EH (cell line): ENCODE results near the gene HPSE.
"Not testable (repeated sequence)": the region's sequence is repeated elsewhere in the genome, so short reads cannot be mapped to it uniquely, and the experiment has no call there.

ENCODE experiments used
- DNase-seq: peaks from one replicate; pipeline ENCODE4 v3.0.0-alpha.2; 2015; ENCODE audit warnings: low read depth

Gene HPSE

DNA sequence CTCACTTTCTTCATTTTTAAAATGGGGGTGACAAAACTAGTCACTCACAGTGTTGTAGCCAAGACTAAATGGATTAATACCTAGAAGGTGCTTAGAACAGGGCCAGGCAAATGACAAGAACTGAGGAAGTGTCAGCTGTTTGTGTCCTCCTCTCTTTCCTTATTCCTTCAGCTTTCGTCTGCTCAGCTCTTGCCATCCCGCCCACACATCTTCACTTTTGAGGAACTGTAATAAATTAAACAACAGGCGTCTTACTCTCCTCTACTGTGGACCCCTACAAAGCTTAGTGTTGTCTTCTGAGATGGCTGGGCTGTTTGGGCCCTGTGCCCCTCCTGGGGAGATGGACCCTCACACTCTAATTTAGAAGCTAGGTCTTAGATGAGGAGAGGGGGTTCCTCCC is 2.7 kb downstream of the HPSE start:
- no peak for DNase-seq

DNA sequence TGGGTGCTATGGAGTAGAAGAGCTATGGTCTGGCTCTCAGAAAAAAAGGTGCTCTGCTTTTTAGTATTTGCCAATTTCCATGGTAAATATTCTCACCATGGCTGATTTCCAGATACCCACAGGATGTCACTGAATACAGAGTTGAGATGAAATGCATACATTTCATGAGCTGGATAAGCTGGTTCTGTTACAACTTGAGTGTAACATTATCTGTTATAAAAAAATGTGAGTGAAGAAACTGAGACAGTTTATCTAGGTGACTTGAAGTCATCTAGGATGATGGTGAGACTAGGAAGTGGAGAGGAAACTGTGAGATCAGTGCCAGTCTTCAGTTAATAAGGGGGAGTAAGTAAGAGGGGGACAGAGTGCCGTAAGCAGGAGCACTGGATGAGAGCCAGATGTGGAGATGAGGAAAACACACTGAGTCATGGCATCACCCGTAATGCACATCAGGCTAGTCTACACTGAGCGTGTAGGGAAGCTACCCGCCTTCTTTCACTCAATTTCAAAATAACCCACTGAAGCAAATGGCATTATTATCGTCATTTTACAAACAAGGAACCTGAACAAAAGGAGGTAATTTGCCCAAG is 5.0 kb downstream of the HPSE start:
- peak; percentile 30 for DNase-seq

DNA sequence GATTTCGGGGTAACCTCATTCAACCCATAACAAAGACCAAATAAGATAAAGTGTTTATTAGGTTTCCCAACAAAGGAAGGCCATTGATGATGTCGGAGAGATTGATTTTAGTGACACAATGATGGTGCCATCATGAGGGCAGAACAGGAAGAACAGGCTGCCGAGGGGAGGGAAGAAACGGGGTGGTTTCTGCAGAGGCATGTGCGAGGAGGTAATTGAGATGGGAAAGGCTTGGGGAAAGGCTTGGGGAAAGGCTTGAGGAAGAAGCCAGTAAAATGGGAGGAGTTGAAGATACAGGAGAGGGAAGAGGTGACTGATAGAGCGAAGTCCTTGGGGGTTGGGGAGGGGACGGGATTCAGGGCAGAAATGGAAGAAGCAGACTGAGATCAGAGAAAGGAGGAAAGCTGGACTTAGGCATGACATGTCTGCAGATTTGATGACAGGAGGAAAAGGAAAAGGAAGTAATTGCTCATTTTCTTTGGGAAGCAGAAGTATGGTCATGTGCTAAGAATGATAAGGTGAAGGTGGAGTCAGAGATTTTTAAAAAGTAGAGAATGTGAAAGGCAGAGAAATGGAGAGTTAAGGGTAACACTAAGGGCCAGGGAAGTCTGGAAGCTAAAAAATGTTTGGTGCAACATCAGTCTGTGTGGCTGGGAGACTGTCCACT is 6.0 kb downstream of the HPSE start:
- peak; percentile 4 for DNase-seq

DNA sequence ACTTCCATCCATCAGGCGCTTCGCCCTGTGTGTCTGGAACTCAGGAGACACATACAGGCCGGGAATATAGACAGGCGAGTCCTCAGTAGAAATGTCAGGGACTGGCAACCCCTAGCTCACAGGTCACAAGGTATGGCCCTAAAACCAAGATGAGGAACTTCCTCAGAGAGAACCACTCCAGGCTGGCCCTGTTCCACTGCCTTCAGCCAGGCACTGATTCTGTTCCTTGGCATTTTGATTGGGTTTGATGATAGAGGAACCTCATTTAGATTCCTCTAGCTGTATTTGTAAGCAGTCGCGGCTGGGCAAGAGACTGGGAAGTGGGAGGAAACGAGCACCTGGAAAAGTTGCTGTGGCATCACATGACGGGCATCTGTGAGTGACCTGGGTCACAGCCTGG is 8.1 kb downstream of the HPSE start:
- no peak for DNase-seq

DNA sequence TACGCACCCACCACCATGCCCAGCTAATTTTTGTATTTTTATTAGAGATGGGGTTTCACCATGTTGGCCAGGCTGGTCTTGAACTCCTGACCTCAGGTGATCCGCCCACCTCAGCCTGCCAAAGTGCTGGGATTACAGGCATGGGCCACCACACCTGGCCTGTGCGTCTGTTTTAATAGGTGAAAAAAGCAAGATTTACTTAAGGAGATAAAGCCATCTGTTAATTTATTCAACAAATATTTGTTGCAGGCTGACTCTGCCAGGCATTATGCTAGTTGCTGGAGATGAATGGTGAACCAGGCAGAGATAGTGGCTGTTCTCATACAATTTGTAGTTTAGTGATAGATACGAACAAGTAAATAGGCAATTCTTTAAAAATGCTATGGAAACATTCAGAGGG is 9.3 kb downstream of the HPSE start:
- DNase-seq = not testable (repeated sequence)

DNA sequence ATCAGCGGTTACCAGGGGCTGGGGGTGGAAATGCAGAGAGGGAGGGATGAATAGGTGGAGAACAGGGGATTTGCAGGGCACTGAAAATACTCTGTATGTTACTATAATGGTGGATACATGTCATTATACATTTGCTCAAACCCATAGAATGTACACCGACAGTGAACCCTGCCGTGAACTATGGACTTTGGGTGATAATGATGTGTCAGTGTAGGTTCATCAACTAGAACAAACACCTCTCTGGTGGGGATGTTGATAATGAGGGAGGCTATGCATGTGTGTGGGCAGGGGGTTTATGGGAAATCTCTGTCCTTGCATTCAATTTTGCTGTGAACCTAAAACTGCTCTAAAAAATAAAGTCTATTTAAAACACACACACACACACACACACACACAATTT is 11.5 kb downstream of the HPSE start:
- no peak for DNase-seq

DNA sequence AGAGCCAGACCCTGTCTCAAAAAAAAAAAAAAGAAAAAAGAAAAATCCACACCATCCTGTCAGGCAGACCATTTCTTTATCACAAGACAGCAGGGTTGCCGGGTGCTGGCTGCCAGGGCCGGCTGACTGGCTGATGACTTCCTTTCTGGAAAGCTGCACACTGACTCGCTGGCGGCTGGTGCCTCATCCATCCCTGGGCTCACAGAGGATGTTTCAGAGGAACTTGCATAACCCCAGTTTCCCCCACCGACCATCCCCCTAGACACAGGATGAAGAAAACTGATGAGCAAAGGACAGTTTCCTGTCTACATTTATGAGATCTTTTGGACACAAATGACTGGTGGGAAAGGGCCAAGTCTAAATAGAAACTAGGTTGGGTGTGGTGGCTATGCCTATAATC is 14.1 kb downstream of the HPSE start:
- peak; percentile 78 for DNase-seq

DNA sequence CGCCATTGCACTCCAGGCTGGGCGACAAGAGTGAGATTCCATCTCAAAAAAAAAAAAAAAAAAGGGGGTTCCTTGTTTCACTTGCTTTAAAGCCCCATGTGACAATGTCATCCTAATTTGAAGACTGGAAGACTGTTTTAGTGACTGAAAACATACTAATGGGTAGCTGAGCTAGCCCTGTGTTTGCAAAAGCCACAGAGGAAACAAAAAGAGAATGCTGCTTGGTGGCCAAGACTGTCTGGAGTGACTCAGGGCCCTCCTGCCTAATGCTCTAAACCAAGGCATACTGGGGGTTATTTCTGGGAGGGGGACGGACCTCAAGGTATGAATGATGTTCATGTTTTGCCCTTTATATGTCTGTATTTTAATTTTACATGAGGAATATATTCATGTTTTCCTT is 16.0 kb downstream of the HPSE start:
- no peak for DNase-seq

DNA sequence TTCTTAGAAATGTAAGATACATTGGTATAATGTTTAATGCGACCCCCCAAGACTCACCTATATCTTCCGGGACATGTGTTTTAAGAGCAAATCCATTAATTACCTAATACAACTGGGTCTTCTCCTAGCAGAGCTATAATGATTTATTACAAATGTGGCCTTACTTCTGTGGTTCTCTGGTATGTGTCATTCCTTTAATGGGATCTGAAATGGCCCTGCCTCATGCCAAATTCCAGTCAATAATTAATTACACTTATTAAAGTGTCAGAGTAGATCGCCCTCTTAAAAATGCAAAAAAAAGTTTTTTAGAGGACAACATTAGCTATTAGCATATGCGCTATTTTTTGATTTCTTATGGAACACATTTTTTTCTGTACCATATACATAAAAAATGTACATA is 17.0 kb downstream of the HPSE start:
- DNase-seq = no peak

DNA sequence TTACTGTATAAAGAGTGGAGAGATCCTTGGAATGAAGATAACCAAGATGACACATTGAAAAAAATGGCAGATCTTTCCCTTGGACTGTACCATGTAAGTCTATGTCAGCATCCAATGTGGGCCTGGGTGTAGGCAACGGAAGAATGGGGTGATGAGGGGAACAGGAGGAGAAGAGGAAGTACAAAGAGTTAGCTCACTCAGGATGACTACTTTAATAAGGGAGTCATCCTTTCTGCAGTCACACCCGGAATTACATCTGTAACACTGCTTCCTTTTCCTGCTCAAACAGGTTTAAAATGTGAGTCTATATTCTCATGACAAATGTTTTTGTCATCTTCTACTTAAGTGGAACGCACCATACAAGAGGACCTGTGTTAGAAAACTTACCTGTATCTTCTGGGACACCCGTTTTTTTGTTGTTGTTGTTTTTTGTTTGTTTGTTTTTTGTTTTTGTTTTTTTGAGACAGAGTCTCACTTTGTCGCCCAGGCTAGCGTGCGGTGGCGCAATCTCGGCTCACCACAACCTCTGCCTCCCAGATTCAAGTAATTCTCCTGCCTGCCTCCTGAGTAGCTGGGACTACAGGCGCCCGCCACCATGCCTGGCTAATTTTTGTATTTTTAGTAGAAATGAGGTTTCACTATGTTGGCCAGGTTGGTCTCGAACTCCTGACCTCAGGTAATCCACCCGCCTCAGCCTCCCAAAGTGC is 18.0 kb downstream of the HPSE start:
- DNase-seq = no peak

DNA sequence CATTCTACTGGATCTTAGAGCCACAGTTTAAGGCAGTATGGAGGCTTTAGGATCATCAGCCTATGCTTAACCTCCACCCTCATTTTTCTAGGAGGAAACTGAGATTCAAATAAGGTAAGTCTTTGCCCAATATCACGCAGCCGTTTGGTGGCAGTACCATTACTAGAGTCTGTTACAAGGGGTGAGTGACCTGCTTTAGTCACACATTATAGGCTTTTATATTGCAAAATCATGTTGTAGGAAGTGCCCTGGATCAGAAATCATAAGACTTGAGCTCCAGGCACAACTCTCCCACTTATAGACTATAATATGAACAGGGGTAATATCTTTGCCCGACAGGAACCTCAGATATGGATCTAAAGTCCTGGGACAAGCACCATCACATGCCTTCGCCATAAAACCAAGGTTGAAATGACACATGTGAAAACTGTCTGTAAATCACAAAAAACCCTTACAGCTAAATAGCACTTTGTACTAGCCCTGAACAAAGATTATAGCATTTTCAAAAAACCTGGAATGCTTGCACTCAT is 19.2 kb downstream of the HPSE start:
- no peak for DNase-seq

DNA sequence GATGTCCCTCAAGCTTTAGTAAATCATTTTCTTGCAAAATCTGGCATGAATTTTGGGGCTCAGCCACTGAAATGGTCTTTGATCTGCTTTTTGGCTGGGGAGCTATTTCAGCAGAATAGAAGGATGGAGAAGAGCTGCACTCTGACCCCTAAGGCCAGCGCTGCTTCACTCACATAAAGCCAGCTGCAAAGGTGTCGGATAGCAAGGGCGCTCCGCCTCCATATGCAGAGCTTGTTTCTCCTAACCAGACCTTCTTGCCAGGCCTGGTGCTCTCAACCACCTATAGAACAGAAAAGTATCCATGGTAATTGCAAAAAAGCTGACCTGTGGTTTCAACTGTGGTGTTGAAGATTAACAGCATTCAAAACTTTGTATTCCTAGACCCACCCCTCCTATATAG is 26.0 kb downstream of the HPSE start:
- DNase-seq = no peak

DNA sequence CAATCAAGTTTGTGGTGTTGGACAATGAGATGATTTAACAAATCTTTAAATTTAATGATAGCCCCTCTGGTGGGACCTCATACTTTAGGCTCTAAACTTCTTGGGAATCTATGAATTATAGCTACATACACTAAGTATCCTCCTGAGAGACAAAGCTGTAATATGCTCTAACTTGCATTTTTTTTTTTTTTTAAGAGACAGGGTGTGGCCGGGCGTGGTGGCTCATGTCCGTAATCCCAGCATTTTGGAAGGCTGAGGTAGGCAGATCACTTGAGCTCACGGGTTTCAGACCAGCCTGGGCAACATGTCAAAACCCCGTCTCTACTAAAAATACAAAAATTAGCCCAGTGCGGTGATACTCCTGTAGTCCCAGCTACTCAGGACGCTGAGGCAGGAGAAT is 26.7 kb downstream of the HPSE start:
- no peak for DNase-seq

DNA sequence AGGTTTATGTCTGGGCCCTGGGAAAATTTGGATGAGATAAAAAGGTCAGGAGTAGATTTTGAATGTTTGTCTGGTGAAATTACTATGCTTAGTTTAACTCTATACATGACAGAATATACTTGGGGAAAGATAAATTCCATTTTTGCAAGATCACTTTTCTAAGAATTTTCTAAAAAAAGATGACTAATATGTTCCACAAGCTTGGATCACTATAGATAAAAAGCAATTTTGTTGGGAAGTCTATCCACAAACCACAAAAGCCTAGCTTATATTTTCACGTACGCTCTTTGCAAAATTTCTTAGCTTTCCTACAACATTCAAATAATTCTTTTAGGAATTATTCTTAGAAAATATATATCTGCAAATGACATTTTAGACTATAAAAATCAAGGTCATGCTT is 29.5 kb downstream of the HPSE start:
- peak; percentile 11 for DNase-seq

DNA sequence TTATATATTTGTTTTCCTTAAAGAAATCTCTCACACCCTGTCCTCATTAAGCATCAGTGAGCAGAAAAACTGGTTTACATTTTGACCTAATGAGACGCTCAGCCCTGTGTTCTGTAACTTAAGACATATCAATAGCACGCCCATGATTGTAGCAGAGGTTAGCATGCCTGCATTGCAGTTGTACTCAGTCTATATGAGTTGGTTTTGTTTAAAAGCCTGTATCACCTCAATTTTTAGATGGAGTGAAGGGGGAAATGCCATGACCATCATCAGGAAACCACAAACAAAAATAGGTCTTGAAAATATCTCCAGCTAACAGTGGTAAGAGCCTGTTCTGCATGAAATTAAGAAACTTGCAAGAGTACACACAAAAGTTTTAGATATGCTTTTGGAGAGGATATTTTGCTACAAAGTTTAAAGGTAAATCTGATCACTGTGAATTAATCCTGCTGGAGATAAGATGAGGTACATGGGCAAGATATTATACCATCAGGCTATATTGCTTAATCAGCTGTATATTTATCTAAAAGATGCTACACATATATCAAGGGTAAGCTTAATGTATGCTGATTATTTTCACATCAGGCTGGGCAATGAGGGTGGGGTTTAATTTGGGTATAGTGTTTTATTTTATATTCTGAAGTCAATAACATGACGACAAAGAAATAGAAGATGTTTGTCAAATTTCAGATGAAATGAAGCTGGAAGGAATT is 36.9 kb downstream of the HPSE start:
- DNase-seq = no peak

DNA sequence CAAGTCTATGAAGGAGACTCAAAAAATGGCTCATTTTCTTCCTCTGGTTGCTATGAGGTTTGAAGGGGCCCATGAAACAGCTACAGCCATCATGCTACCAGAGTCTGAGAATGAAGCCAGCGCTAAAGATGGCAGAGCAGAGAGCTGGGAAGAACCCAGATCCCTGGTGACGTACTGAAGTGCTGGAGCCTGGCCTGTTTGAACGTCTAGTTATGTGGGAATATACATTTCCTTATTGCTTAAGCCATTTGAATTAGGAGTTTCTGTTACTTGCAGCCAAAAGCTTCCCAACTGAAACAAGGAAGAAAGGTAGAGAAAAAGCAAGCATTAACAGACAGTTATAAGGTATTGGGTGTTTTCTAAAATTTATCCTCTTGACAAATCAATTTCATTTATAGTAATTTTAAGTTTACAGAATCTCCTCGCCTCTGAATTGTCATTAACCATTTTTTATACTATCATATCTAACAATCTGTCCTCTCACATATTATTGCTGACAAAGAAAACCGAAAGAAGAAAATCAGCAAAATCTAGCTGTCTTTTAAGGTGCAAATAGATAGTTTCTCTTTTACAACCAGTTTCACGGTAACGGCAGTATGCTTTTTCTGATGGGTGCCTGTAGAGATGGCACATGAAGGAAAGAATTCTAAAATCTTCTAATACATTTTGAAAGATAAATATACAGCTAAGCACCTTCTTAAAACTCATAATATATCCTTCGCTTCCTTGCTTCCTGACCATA is 41.2 kb downstream of the HPSE start:
- DNase-seq = no peak

DNA sequence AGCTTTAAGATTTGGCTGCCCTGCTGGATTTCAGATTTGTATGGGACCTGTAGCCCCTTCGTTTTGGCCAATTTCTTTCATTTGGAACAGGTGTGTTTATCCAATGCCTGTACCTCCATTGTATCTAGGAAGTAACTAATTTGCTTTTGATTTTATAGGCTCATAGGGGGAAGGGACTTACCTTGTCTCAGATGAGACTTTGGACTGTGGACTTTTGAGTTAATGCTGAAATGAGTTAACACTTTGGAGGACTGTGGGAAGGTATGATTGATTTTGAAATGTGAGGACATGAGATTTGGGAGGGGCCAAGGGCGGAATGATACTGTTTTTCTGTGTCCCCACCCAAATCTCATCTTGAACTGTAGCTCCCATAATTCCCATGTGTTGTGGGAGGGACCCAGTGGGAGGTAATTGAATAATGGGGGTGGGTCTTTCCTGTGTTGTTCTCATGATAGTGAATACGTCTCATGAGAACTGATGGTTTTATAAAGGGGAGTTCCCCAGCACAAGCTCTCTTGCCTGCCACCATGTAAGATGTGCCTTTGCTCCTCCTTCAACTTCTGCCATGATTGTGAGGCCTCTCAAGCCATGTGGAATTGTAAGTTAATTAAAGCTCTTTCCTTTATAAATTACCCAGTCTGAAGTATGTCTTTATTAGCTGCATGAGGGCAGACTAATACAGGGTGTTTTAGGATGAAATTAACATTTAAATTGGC is 44.4 kb downstream of the HPSE start:
- DNase-seq = not testable (repeated sequence)

DNA sequence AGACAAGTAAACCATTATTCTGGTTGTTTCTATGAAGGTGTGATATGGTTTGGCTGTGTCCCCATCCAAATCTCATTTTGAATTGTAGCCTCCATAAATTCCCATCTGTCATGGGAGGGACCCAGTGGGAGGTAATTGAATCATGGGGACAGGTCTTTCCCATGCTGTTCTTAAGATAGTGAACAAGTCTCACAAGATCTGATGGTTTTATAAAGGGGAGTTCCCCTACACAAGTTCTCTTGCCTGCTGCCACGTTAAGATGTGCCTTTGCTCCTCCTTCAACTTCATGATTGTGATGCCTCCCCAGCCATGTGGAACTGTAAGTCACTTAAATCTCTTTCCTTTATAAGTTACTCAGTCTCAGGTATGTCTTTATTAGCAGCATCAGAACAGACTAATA is 46.3 kb downstream of the HPSE start:
- not testable (repeated sequence) for DNase-seq

DNA sequence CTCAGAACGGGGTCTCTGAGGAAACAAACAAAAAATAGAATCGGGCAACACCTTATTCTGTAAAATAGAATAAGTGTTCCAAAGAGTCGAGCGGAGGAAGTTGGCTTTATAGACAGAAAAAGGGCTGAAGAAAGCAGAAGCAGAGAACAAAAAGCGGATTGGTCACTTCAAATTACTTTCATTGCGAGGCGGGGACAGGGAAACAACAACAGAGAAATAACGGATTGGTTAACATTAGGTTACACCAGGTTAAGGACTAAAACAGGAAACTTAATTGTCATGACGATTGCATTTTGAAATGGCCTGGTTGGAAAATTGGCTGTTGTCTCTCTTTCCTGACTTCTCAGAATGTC is 49.6 kb downstream of the HPSE start:
- peak; percentile 62 for DNase-seq

DNA sequence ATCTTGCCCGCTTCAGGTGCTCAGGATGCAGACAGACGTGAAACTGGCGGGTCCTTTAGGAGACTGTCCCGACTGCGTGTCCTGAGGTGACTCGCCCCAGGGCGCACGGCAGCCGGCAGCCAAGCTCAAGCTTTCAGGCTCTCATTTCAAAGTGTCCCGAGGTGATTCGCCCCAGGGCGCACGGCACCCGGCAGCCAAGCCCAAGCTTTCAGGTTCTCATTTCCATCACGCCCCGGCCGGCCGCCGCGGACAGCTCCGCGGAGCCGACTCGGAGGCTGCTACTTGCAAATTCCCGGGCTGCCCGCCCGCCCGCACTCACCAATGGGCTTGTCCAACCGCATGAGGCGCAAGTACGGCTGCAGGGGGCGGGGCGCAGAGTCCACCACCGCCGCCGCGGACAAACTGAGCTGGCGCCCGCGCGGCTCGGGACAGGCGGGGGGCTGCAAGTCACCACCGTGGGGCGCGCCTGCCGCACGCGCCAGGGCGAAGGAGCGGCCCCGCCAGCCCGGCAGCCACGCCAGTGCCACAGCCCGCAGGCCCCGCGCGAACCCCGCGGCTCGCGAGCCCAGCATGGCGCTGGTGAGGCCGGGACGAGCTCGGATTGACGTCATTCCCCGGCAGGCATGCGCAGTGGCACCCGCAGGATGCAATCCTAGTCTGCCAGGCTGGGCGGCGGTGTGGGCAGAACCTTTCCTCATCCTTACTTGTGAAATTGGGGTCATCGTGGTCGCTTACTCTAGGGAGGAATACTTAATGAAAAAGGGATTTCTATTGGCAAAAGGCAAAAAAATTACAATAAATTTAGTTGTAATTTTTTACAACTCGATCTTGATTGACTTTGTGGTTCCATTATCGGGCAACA is 50.2 kb downstream of the HPSE start, which contains the start of gene COQ2:
TSS of gene COQ2 (minus strand) at position 606 of the 862 bp plus-strand sequence. CDS start at position 572, 34 bp downstream.
- peak; percentile 93 for DNase-seq
